GM19193 (cell line): Measurements from ENCODE around the gene MIGA1.

Experiments
- POLR2A ChIP-seq: IDR thresholded peaks from 4 replicates; pipeline ENCODE4 v1.6.1; 2011; ENCODE audit not compliant: insufficient read depth, insufficient read length; ENCODE audit errors: extremely low read depth

Gene MIGA1

DNA sequence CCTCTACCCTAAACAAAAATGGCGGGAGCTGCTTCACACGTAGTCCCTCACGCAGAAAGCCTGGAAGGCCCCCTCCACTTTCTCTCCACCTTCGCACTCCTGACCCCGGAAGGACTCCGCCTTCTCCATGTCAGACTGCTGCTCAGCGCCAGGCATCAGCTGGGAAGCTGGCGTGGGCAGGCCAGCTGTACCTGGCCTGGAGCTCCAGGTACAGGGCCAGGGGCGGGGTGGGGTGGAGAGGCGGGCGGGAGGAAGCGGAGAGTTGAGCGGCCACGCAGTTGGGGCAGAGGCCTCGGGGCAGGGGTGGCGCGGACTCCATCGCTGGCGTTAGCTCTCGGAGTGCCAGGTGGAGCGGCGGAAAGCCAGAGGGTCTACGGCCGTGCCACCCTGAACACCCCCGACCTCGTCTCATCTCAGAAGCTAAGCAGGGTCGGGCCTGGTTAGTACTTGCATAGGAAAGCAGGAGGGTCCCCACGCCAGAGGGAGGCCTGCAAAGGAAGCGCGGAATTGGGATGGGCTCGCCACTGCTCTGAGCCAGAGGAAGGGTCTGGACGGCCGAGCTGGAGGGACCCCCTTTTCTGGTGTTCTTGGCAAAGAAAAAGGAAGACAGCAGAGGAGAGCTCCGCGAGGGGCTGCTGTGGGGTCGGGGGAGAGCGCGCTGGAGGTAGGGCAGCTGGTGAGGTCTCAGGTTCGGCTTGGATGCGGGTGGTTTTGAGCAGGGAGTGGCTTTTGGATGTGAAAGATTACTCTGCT lies at the start of gene MIGA1:
Gene MIGA1 (plus strand): TSS at position 121 of the 753 bp plus-strand sequence. CDS start 3,604 bp downstream, outside the sequence.
- peak; percentile 62 for TF ChIP-seq POLR2A

- no peak for TF ChIP-seq POLR2A
These were observed 47.4 kb upstream of the MIGA1 start for GRCh38 chr1:77732090-77732489.

DNA sequence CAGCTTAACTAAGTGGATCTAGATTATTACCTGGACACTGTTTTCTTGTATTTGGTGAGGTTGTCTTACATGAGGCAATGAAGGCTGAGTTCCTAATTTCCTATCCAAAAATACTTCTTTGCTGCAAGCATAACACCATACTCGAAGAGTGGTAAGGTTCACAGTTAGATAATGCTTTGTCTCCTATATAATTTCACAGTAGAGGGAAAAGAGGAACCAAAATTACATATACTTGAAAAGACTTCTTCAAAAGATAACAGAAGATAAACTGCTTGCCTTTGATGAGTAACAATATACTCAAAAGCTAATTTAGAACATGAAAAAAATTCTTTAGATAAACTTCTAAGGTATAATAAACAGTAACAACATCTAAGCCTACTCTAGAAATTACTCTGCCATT lies 40.2 kb upstream of the MIGA1 start:
- no peak for TF ChIP-seq POLR2A

DNA sequence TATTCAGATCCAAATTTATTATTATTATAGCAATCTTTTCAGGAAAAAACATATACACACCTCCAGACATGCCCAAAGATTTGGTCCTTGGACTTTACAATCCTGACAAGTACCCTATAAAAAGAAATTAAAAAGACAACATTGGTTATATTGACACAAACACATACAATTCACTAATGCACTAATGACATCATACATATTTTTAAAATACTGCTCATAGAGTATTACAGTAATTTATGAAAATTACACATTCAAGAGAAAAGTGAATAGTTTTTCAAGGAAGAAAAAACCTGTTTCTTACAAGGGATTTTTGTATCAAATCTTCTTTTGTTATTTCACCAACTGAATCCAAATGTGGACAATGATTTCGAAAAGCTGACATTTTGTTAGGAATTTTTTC lies 38.1 kb upstream of the MIGA1 start:
- no peak for TF ChIP-seq POLR2A

DNA sequence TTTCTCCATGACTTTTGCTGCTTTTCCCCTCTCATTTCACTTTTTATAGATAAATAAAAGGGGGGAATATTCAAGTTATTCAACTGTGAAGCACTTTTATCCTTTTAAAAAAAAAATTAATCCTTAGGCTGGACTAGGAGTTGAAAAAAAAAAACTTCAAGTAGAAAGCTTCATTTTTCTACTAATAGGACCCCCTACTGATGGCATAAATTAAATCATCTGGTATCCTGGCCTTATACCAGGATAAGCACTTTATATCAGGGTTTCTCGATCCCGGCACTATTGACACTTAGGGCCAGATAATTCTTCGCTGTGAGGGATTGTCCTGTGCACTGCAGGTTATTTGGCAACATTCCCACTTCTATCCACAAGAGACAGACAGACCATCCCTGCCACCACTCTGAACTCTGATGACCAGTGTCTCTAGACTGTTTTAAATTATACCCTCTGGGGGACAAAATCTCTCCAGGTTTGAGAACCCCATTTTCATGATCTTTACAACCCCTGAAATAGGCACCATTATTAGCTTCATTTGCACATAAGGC lies 37.4 kb upstream of the MIGA1 start:
- no peak for TF ChIP-seq POLR2A

- TF ChIP-seq POLR2A = no peak
These were observed 34.9 kb upstream of the MIGA1 start for GRCh38 chr1:77744576-77744975.

DNA sequence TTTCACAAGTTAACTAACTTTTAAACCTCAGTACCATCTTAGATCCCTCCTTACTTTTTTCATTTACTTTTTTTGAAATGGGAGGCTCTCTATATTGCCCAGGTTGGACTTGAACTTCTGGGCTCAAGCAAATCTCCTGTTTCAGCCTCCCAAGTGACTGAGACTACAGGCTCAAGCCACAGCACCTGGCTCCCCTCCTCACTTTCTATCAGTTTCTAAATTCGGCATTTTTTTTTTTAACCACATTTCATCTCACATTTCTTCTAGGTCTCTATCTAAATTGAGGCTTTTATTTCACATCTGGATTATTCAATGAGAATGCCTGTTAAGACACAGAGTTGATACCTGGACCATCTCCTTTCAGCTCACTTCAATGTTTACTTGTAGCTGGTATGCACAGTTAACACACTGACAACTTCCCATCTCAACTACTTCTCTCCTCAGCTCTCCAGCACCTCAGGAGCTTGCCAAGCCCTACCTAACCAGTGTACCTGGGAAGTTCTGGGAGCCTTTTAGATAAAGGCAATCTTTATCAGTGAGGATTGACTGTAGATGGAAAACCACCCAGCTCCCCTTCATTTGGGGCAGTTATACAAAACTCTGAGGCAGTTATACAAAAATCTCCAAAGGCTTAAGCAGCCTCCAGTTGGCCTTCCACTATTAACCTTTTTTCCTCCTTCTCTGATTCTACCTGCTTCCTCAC lies 23.2 kb upstream of the MIGA1 start:
- TF ChIP-seq POLR2A = no peak

- TF ChIP-seq POLR2A = no peak
These were observed 22.3 kb upstream of the MIGA1 start for GRCh38 chr1:77757066-77757584.

DNA sequence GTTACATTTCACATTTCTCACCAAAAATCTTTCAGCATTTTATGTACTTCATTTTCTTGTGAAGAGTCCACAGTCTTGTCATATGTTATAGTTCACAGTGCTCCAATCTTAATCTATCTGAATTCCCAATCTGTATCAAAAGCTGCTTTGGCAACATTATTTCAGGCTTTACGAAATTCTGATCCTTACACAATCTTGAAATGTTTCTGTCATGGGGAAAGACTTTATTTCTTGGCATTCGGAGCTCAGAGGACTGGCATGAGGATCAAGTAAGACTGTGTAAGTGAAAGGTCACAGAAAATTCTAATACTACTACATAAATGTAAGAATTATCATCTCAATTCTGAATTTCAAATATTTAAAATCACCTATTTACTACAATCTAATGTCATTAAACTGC lies 21.8 kb upstream of the MIGA1 start:
- TF ChIP-seq POLR2A = no peak

GRCh38 chr1:77759071-77760028 lies 20.1 kb upstream of the MIGA1 start, which contains the start of gene USP33:
USP33 (minus strand) TSS chr1:77759852; CDS start chr1:77741697, 18,155 bp downstream.
- peak; percentile 77 for TF ChIP-seq POLR2A

- TF ChIP-seq POLR2A = no peak
These were observed 17.4 kb upstream of the MIGA1 start for GRCh38 chr1:77762072-77762476.

DNA sequence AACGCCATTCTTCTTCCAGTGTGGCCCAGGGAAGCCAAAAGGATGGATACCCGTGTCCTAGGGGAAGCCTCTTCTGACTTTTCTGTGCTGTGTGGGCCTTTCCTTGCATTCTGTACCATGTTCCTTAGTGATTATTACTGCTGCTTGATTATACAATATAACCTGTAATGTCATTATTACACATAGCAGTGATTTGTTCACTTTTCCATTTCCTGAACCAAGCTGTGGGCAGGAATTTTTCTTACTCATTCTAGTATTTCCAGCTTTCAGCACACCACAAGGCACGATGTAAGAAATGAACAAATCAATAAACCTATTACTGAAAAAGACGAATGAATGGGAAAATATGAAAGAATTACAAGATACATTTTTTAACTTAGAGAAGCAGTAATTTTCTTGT lies 11.4 kb upstream of the MIGA1 start:
- TF ChIP-seq POLR2A = no peak

DNA sequence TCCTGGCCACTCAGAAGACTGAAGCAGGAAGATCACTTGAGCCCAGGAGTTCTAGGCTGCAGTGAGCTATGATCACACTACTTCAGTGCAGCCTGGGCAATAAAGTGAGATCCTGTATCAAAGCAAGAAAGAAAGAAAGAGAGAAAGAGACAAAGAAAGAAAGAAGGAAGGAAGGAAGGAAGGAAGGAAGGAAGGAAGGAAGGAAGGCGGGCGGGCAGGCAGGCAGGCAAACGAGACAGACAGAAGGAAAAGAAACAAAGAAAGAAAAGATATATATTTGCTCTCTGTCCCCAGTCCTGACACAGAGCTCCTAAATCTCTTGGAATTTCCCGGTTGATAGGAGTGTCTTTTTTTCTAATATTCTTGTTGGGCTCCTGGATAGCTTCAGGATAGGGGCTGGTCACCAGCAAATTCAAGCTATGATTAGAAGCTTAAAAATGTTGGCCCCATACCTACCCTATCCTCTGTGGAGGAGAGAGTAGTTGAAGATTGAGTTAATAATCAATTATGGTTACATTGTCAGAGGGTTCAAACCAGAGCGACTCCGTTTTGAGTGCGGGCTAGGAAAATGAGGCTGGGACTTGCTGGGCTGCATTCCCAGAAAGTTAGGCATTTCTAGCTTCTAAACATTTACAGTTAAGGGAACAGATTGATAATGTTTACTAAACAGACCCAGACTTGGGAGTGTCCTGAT lies 3.3 kb upstream of the MIGA1 start:
- TF ChIP-seq POLR2A = no peak

GRCh38 chr1:77781683-77782082 lies 2.2 kb downstream of the MIGA1 start:
- TF ChIP-seq POLR2A = no peak

DNA sequence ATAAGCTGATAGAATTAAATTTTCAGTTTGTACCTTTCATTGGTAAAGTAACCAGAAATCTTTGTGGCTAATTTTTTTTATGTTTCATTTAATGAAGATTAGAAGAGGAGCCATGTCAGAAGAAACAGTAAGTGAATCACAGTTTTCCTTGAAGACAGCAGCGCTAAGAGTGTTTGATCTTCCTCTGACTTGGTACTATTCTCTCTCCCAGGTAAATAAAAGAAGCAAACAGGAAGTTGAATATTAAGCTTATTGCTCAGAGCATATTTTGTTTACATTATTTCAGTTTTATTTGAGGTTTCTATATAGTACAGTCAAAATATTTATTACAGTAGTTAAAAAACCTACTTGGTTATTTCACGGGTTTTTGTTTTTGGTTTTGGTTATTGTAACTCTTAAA lies 3.7 kb downstream of the MIGA1 start:
- no peak for TF ChIP-seq POLR2A

DNA sequence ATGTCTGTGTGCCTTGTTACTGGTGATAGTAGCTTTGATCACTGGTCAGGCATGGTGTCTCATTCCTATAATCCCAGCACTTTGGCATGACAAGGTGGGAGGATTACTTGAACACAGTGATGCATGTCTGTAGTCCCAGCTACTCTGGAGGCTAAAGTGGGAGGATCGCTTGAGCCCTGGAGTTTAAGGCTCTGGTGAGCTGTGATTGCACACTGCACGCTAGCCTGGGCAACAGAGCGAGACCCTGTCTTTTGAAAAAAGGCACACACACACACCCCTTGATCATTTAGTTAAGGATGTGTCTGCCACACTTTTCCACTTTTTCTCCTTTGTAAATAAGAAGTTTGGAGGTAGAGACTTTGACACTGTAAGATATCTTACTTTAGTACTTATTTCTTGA lies 15.1 kb downstream of the MIGA1 start:
- TF ChIP-seq POLR2A = no peak
